Jurkat, Clone E6-1 (cell line): Measurements from ENCODE around the gene NEK6.

Source experiments
- DNase-seq: peaks from one replicate; pipeline ENCODE4 v3.0.0-alpha.2; 2011; ENCODE audit warnings: low read depth, low spot score
- H3K4me3 ChIP-seq: 2 replicates; pipeline ENCODE4 v1.5.1; 2011; ENCODE audit warnings: mild to moderate bottlenecking, low read length, control low read depth, moderate library complexity

Gene NEK6

GRCh38 chr9:124346347-124347163 lies 88.8 kb downstream of the NEK6 start:
- H3K4me3 ChIP-seq = no peak overlapping the region
- DNase-seq = no peak

DNA sequence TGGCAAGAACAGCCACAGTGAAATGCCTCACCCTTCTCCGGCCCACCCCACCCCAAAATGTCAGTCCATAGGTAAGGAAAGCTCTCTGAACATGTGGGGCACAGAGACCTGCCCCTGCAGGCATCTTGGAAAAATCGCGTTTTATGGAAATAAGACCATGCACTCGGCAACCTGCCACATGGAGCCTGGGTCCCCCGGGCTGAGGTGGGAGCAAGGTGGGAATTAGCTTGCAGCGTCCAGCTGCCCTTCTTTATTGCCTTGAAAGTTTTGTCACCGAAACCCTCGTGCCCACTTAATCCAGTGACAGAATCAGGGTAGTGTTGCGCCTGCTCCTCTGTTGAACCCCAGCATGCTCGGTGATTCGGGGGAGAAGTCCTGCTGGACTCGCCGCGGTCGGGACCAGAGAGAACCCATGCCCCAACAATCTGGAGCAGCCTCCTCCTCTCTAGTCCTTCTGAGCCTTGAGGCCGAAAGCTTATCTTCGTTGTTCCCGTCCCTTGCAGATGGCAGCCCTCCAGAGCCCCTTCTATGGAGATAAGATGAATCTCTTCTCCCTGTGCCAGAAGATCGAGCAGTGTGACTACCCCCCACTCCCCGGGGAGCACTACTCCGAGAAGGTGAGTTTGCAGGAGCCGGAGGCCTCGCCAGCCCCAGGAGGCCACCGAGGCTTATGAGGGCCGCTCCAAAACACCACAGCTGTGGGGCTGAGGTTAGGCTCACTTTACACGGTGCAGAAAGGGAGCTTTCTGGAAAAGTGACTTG lies 89.6 kb downstream of the NEK6 start:
- no peak overlapping the region for H3K4me3 ChIP-seq
- no peak for DNase-seq

DNA sequence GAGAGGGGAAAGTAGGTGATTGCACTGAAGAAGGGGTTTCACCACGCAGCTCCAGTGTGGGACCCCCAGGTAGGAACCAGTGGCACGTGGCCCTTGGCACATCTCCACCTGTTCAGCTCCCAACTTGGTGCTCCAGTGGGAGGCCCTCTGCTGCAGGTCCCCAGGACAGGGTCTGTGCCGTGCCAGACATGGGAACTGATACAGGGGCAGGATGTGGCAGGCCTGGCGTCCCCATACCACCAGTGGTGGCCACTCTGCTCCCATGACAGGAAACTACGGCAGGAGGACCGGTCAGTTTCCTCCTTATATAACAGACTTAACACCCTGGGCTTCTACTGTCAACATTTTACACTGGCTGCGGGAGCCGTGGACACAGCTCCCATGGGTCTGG lies 90.2 kb downstream of the NEK6 start:
- no peak overlapping the region for H3K4me3 ChIP-seq
- no peak for DNase-seq

- H3K4me3 ChIP-seq = no peak overlapping the region
- no peak for DNase-seq
These were observed 90.6 kb downstream of the NEK6 start for GRCh38 chr9:124348363-124348762.

DNA sequence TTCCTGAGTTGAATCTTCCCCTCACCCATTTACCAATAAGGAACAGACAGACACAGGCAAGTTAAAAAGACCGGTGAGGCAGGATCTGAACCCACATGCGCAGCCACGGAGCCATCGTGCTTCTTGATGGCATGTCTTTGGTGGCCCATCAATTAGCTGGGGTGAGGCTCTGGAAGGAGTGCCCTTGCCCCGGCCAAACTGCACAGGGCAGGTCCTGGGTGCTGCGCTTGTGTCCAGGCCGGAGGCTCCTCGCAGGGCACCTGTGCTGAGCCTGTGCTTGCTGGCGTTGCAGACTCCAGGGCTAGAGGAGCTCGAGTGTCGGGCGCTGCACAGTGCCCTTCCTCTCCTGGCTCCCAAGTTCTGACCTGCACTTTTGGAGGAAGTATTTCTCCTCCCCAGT lies 91.1 kb downstream of the NEK6 start:
- H3K4me3 ChIP-seq = no peak overlapping the region
- no peak for DNase-seq

DNA sequence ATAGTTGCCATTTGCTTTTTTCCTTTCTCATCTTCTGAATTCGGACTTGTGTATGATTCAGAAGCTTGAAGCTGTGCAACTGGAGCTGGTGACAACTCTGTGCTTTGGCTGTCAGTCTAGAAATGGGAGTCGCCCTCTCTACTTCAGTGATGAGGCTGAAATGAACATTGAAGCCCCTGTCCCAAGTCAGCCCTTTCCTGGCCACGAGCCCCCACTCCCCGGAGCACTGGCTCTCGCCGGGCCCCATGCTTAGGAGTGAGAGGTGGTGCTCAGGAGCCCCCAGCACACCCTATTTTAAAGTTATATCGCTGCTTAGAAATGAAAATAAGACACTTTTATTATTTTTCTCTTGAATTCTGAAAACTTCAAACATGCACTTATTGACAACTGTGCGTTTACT lies 91.5 kb downstream of the NEK6 start:
- DNase-seq = no peak
- no peak overlapping the region for H3K4me3 ChIP-seq

GRCh38 chr9:124349675-124350493 lies 92.1 kb downstream of the NEK6 start:
- DNase-seq = no peak
- H3K4me3 ChIP-seq = no peak overlapping the region

- H3K4me3 ChIP-seq = no peak overlapping the region
- DNase-seq = no peak
These were observed 92.9 kb downstream of the NEK6 start for GRCh38 chr9:124350494-124351263.

DNA sequence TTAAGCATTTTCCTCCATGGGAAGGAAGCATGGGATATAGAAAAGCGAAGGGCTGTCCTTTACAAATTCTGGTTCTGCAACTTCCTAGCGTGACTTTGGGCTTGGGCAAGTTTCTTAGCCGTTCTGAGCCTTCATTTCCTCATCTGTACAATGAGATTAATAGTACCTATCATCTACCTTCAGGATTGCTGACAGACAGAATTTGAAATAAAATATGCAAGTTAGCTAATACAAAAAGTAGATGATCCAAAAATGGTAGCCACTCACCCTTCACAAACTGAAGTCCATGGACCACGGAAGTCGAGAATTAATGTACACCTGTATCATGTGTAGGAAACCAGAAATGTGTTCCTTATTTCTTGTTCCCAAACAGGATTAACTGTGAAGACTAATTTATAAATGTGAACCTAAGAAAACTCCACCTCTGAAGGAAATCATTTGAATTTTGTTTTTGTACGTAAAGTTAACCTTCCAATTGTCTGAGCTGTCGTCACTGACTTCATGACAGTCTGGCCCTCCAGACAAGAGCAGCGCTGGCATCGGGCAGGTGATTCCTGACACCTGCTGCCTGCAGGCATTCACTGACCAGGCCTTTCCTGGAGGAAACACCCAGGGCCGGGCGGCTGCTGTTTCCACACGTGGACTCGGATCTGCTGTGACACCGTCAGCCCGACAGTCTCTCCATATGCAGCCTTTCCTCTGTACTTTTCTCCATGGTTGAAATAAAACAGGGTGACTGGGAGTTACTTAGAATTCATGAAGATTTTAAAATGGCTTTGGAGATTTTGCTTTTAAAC lies 94.1 kb downstream of the NEK6 start:
- H3K4me3 ChIP-seq = no peak overlapping the region
- no peak for DNase-seq

GRCh38 chr9:124352616-124353015 lies 94.9 kb downstream of the NEK6 start:
- DNase-seq = no peak
- H3K4me3 ChIP-seq = no peak overlapping the region

- DNase-seq = no peak
- H3K4me3 ChIP-seq = no peak overlapping the region
These were observed 95.5 kb downstream of the NEK6 start for GRCh38 chr9:124353166-124353768.

DNA sequence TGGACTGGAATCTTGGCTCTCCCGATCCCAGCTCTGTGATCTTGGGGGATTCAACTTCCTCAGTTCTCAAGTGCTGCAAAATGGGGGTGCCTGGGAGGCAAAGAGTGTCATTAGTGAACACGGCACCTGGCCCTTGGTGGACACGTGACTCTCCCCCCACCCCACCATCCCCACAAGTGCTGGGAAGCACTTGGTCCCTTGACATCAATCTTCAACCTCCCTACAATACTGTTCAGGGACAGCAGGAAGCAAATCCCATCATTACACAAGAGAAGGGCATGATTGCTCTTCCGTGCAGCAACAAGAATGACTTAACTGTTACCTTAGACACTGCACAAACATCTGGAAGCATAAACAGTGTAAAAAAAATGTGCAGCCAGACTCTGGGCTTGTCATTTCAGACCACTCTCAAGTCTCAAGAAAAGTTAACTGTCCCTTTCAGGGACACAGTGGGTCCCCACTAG lies 96.1 kb downstream of the NEK6 start:
- H3K4me3 ChIP-seq = no peak overlapping the region
- DNase-seq = no peak

DNA sequence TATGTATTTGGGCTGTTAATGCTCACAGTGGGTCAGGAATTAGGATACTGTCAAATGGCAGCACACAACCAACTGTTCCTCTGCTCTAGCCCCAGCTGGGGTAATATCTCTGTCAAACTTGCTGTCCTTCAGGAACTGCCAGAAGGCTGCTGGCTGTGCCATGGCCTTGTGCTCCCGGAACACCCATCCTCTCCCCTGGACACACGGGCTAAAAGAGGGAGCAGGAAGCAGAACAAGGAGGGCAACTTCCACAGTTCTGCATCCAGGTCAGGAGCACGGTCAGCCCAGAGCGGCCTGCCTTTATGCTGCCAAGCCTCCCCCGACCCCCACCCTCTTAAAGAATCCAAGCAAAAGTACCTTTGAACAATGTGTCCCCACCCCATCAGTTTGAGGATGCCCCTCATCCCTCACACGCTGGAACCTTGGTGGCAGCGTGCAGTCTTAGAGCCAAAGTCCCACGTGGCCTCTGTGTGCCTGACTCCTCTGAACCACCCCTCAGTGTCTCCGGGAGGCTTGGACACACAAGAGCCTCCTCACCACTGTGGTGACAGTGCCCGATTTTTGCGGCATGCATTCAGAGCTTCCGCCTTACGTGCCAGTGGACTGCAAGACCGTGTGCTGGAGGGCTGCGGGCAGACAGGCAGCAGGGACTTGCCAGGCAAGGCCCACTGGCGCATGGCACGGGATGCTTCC lies 96.7 kb downstream of the NEK6 start:
- H3K4me3 ChIP-seq = no peak overlapping the region
- DNase-seq = no peak

GRCh38 chr9:124355039-124355940 lies 97.5 kb downstream of the NEK6 start:
- no peak overlapping the region for H3K4me3 ChIP-seq
- no peak for DNase-seq

DNA sequence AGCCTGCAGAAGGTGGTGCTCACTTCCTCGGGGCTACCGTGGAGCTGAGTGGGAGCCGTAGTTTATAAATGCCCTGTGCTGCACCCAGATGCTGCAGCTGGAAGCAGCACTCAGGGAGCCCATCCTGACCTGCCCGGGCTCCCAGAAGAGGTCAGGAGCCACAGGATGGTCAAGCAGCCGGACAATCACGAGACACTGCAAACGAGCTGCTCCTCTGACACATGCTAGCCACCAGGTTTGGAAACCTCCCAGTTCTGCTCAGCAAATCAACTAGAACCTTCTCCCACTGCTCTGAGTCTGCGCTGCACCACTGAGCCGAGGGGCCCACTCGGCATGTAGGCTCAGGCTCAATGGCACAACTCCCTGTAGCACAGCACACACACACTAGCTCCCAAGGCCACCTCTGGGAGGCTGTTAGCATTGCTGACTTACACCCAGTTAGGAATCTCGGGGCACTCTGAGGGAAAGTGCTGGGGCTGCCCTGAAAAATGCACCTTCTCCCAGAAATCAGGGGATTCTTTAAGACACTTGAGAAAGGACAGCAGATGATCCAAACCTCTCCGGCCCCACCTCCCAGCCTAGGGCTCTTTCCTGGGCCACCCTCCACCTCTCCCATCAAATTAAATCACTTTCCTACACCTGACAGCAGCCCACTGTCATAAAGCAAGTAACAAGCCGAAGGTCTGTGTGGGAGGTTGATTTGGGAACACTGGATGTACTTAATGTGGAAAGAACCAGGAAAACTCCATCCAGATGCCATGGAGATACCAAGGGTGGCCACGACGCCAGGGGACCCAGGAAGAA lies 98.4 kb downstream of the NEK6 start:
- DNase-seq = no peak
- no peak overlapping the region for H3K4me3 ChIP-seq
